ENCODE results near the gene E2F2. TPM values are rescaled to one million over a fixed set of nuclear protein-coding genes. Genes with fewer than 3 reads are reported as not detected.

E2F2 gene
- total RNA-seq, 1 experiment from 2014 or later, result 3.6 TPM

- no peak for DNase-seq (ENCODE audit: low read depth)
These were observed 68.3 kb downstream of the E2F2 start for GRCh38 chr1:23462766-23463165.

- DNase-seq (ENCODE audit: low read depth), result no peak
These were observed 70.0 kb downstream of the E2F2 start for GRCh38 chr1:23461050-23461449.

GRCh38 chr1:23460519-23460918 lies 70.5 kb downstream of the E2F2 start:
- DNase-seq (ENCODE audit: low read depth), result no peak

GRCh38 chr1:23459338-23459757 lies 71.7 kb downstream of the E2F2 start:
- no peak for DNase-seq (ENCODE audit: low read depth)

Other genes with a start within 250 kb of the E2F2 start
- gene HNRNPR, start 186.9 kb downstream of the E2F2 start, total RNA-seq (2014; rRNA removed; shearing (Covaris generic)), result 114 and 166 TPM in 2 replicates
- 18.3 and 18.6 TPM in 2 replicates for gene ZNF436, start 161.4 kb downstream of the E2F2 start, total RNA-seq (2014; rRNA removed; shearing (Covaris generic))
- gene TCEA3, start 106.5 kb downstream of the E2F2 start, total RNA-seq (2014; rRNA removed; shearing (Covaris generic)), result 0.07 and 0.30 TPM in 2 replicates
- 6.7 and 13.7 TPM in 2 replicates for gene ASAP3, start 47.1 kb downstream of the E2F2 start, total RNA-seq (2014; rRNA removed; shearing (Covaris generic))
- gene ID3, start 28.3 kb upstream of the E2F2 start, total RNA-seq (2014; rRNA removed; shearing (Covaris generic)), result 909 and 1,078 TPM in 2 replicates
- gene RPL11, start 160.6 kb upstream of the E2F2 start, total RNA-seq (2014; rRNA removed; shearing (Covaris generic)), result 897 and 1,213 TPM in 2 replicates
- 57.6 and 74.5 TPM in 2 replicates for gene ELOA, start 212.2 kb upstream of the E2F2 start, total RNA-seq (2014; rRNA removed; shearing (Covaris generic))
- gene PITHD1, start 247.2 kb upstream of the E2F2 start, total RNA-seq (2014; rRNA removed; shearing (Covaris generic)), result 81.8 and 95.6 TPM in 2 replicates

Measured in M059J (cell line).